ENCODE data around the gene UBE2C.

The UBE2C gene

GRCh38 chr20:45841407-45842129 is 29.1 kb downstream of the UBE2C start:
- H3K4me3 ChIP-seq (ENCODE audit: low read length) = no peak overlapping the region
- DNase-seq (ENCODE audit: low read depth) = no peak
- TF ChIP-seq CTCF (conservative IDR thresholded peaks at IDR 0.05; ENCODE audit: low read depth, low read length) = no peak

- no peak for DNase-seq (ENCODE audit: low read depth)
- TF ChIP-seq CTCF (conservative IDR thresholded peaks at IDR 0.05; ENCODE audit: low read depth, low read length) = no peak
- no peak overlapping the region for H3K4me3 ChIP-seq (ENCODE audit: low read length)
Observed at GRCh38 chr20:45842169-45842812, 29.8 kb downstream of the UBE2C start.

GRCh38 chr20:45843506-45843905 is 31.1 kb downstream of the UBE2C start:
- TF ChIP-seq CTCF (conservative IDR thresholded peaks at IDR 0.05; ENCODE audit: low read depth, low read length) = no peak
- no peak overlapping the region for H3K4me3 ChIP-seq (ENCODE audit: low read length)
- no peak for DNase-seq (ENCODE audit: low read depth)

GRCh38 chr20:45845452-45845851 is 33.0 kb downstream of the UBE2C start:
- H3K4me3 ChIP-seq (ENCODE audit: low read length) = no peak overlapping the region
- DNase-seq (ENCODE audit: low read depth) = no peak
- TF ChIP-seq CTCF (conservative IDR thresholded peaks at IDR 0.05; ENCODE audit: low read depth, low read length) = no peak

GRCh38 chr20:45848421-45848820 is 36.0 kb downstream of the UBE2C start:
- H3K4me3 ChIP-seq (ENCODE audit: low read length) = no peak overlapping the region
- no peak for DNase-seq (ENCODE audit: low read depth)
- TF ChIP-seq CTCF (conservative IDR thresholded peaks at IDR 0.05; ENCODE audit: low read depth, low read length) = no peak

- TF ChIP-seq CTCF (conservative IDR thresholded peaks at IDR 0.05; ENCODE audit: low read depth, low read length) = no peak
- DNase-seq (ENCODE audit: low read depth) = no peak
- no peak overlapping the region for H3K4me3 ChIP-seq (ENCODE audit: low read length)
Observed at GRCh38 chr20:45848969-45849582, 36.6 kb downstream of the UBE2C start.

All from retinal pigment epithelial cell (primary cell).